Neural cell (in vitro differentiated cells): ENCODE measurements around the gene INF2. TPM values are rescaled to one million over a fixed set of nuclear protein-coding genes. Genes with fewer than 3 reads are reported as not detected.
"Not testable (repeated sequence)": the region's sequence is repeated elsewhere in the genome, so short reads cannot be mapped to it uniquely, and the experiment has no call there.

Source experiments
- H2AFZ ChIP-seq: fragments of 200-600, 300-800 bp; sonication (generic), shearing (Covaris generic); 2 replicates; pipeline ENCODE4 v1.6.0; 2014; ENCODE audit warnings: low read depth, mild to moderate bottlenecking, antibody characterized with exemption, low read length, moderate library complexity
- H3F3A ChIP-seq: fragments of 200-600 bp; shearing (Covaris generic); 2 replicates; pipeline ENCODE4 v1.6.1; 2016; ENCODE audit warnings: mild to moderate bottlenecking, moderate library complexity, mixed read lengths, antibody characterized with exemption, low read length; ENCODE audit not compliant: insufficient read depth, poor library complexity, severe bottlenecking
- H3K27ac ChIP-seq: fragments of 200-600, 300-800 bp; sonication (generic), shearing (Covaris generic); 2 replicates; pipeline ENCODE4 v1.5.1; 2014; ENCODE audit warnings: mild to moderate bottlenecking, low read length, moderate library complexity
- H3K27me3 ChIP-seq: fragments of 300-800, 200-600 bp; sonication (generic), shearing (Covaris generic); 2 replicates; pipeline ENCODE4 v1.6.0; 2014; ENCODE audit warnings: mild to moderate bottlenecking, low read depth, low read length, moderate library complexity; ENCODE audit not compliant: insufficient read depth
- H3K36me3 ChIP-seq: fragments of 300-800, 200-600 bp; sonication (generic), shearing (Covaris generic); 2 replicates; pipeline ENCODE4 v1.5.1; 2014; ENCODE audit warnings: mild to moderate bottlenecking, antibody characterized with exemption, low read length, moderate library complexity; ENCODE audit not compliant: insufficient read depth
- H3K4me2 ChIP-seq: fragments of 300-800, 200-600 bp; sonication (generic), shearing (Covaris generic); 2 replicates; pipeline ENCODE4 v1.6.0; 2014; ENCODE audit warnings: mild to moderate bottlenecking, low read length
- H3K4me3 ChIP-seq: fragments of 300-800, 200-600 bp; sonication (generic), shearing (Covaris generic); 2 replicates; pipeline ENCODE4 v1.5.1; 2014; ENCODE audit warnings: mild to moderate bottlenecking, low read length, moderate library complexity
- H3K79me2 ChIP-seq: fragments of 200-600 bp; shearing (Covaris generic); replicated peaks from 2 replicates; pipeline ENCODE4 v1.6.0; 2014; ENCODE audit warnings: mild to moderate bottlenecking, low read length, moderate library complexity; ENCODE audit not compliant: insufficient read depth
- H3K9ac ChIP-seq: fragments of 300-800, 200-600 bp; sonication (generic), shearing (Covaris generic); 2 replicates; pipeline ENCODE4 v1.6.1; 2016; ENCODE audit warnings: mild to moderate bottlenecking, low read length, mixed read lengths
- H3K9me2 ChIP-seq: fragments of 200-600 bp; shearing (Covaris generic); 2 replicates; pipeline ENCODE4 v1.6.1; 2016; ENCODE audit warnings: mild to moderate bottlenecking, low read length, mixed read lengths; ENCODE audit not compliant: insufficient read depth
- H3K9me3 ChIP-seq: fragments of 200-600, 300-800 bp; sonication (generic), shearing (Covaris generic); 2 replicates; pipeline ENCODE4 v1.6.1; 2016; ENCODE audit warnings: mild to moderate bottlenecking, mixed run types, low read length, moderate library complexity, mixed read lengths
- H4K20me1 ChIP-seq: fragments of 200-600 bp; shearing (Covaris generic); 2 replicates; pipeline ENCODE4 v1.6.1; 2016; ENCODE audit warnings: mild to moderate bottlenecking, mixed run types; ENCODE audit not compliant: insufficient read depth
- CTCF ChIP-seq: fragments of 450-650 bp; IDR thresholded peaks from 2 replicates; pipeline ENCODE4 v1.5.1; 2014; ENCODE audit warnings: antibody characterized with exemption, mild to moderate bottlenecking, moderate library complexity; ENCODE audit not compliant: poor library complexity, severe bottlenecking
- EP300 ChIP-seq: fragments of 450-650 bp; conservative IDR thresholded peaks from 2 replicates; pipeline ENCODE4 v1.6.1; 2014; ENCODE audit warnings: antibody characterized with exemption, mild to moderate bottlenecking, moderate library complexity; ENCODE audit not compliant: poor library complexity, severe bottlenecking
- MXI1 ChIP-seq: fragments of 450-650 bp; conservative IDR thresholded peaks from 2 replicates; pipeline ENCODE4 v1.6.1; 2014; ENCODE audit warnings: antibody characterized with exemption, mild to moderate bottlenecking; ENCODE audit not compliant: poor library complexity, severe bottlenecking
- POLR2AphosphoS5 ChIP-seq: IDR thresholded peaks from 2 replicates; pipeline ENCODE4 v1.6.1; 2012
- REST ChIP-seq: IDR thresholded peaks from 2 replicates; pipeline ENCODE4 v1.6.1; 2012; ENCODE audit warnings: borderline replicate concordance
- SMC3 ChIP-seq: fragments of 450-650 bp; conservative IDR thresholded peaks from 2 replicates; pipeline ENCODE4 v1.6.1; 2014; ENCODE audit warnings: antibody characterized with exemption, mild to moderate bottlenecking, moderate library complexity; ENCODE audit not compliant: poor library complexity
- TAF1 ChIP-seq: IDR thresholded peaks from 2 replicates; pipeline ENCODE4 v1.6.1; 2012; ENCODE audit warnings: low read depth
- polyA plus RNA-seq: library from polyadenylated mRNA; depleted of rRNA; stranded (reverse); fragments of >200 nt; gene quantifications from 2 replicates; pipeline ENCODE4 v1.2.3, GENCODE V29; 2014

Gene INF2
- polyA plus RNA-seq, 1 donor from 2014 or later = 0.02 TPM

GRCh38 chr14:104666981-104667380 lies 22.4 kb upstream of the INF2 start:
- Histone ChIP-seq H3K4me3 (no peak overlapping the region), H3K27ac (no peak overlapping the region), H3K4me2 (no peak overlapping the region), H3K36me3 (no peaks in the 10 kb centered on the region), H3K9me3 (no peaks in the 10 kb centered on the region), H3K9me2 (no peaks in the 10 kb centered on the region), H2AFZ (no peak overlapping the region), H3K9ac (no peak overlapping the region), H3K27me3 (no peaks in the 10 kb centered on the region), H4K20me1 (no peaks in the 10 kb centered on the region), H3K79me2 (no peaks in the 10 kb centered on the region), H3F3A (no peaks in the 10 kb centered on the region)
- TF ChIP-seq MXI1 (no peak), POLR2AphosphoS5 (no peak), EP300 (no peak), REST (no peak), TAF1 (no peak)

GRCh38 chr14:104669697-104670096 lies 19.7 kb upstream of the INF2 start:
- Histone ChIP-seq H4K20me1 (no peaks in the 10 kb centered on the region), H3K27me3 (no peaks in the 10 kb centered on the region), H3K9me3 (no peaks in the 10 kb centered on the region), H3K27ac (no peak overlapping the region), H3K79me2 (no peaks in the 10 kb centered on the region), H3K36me3 (no peaks in the 10 kb centered on the region), H3K4me3 (no peak overlapping the region), H3F3A (no peaks in the 10 kb centered on the region), H3K9me2 (no peaks in the 10 kb centered on the region), H3K9ac (no peak overlapping the region), H2AFZ (no peak overlapping the region), H3K4me2 (no peak overlapping the region)
- TF ChIP-seq TAF1 (no peak), CTCF (peak; percentile 14), SMC3 (no peak), EP300 (no peak), REST (no peak), MXI1 (no peak)

GRCh38 chr14:104671330-104671977 lies 18.0 kb upstream of the INF2 start:
- not testable (repeated sequence) for H3K9me2 ChIP-seq

GRCh38 chr14:104672119-104672518 lies 17.3 kb upstream of the INF2 start:
- H3K9me2 ChIP-seq, H2AFZ ChIP-seq, H3K79me2 ChIP-seq, H3K27ac ChIP-seq, H3K9ac ChIP-seq, H3K36me3 ChIP-seq, H3K9me3 ChIP-seq, H3F3A ChIP-seq, H3K4me2 ChIP-seq, H4K20me1 ChIP-seq, H3K27me3 ChIP-seq, H3K4me3 ChIP-seq: not testable (repeated sequence)

More at GRCh38 chr14:104671330-104671977, 18.0 kb upstream of the INF2 start:
- not testable (repeated sequence) for H3K27ac ChIP-seq, H3K4me2 ChIP-seq, H3K4me3 ChIP-seq, H3F3A ChIP-seq, H2AFZ ChIP-seq, H3K9me3 ChIP-seq, H3K27me3 ChIP-seq, H3K36me3 ChIP-seq, H3K9ac ChIP-seq, H3K79me2 ChIP-seq, H4K20me1 ChIP-seq
